GM12891 (cell line): ENCODE results near the gene EEF1A1.
A peak's percentile ranks its signal among the peaks of the same experiment; 100 is the strongest.

ENCODE experiments used
- DNase-seq: peaks from one replicate; pipeline ENCODE4 v3.0.0; 2011; ENCODE audit warnings: low spot score; ENCODE audit not compliant: insufficient read length
- FAIRE-seq: peaks from 2 replicates; lab custom pipeline; 2011; peaks lifted over from hg19 to GRCh38; lab: Jason Lieb, UNC
- PAX5 ChIP-seq: IDR thresholded peaks from 2 replicates; pipeline ENCODE4 v1.6.1; 2011; ENCODE audit warnings: low read length, moderate library complexity, mild to moderate bottlenecking; ENCODE audit not compliant: insufficient read depth, severe bottlenecking
- POLR2A ChIP-seq: IDR thresholded peaks from 2 replicates; pipeline ENCODE4 v1.6.1; 2011; ENCODE audit warnings: low read depth, low read length, control low read depth
- POLR2AphosphoS5 ChIP-seq: IDR thresholded peaks from 2 replicates; pipeline ENCODE4 v1.6.1; 2011; ENCODE audit warnings: low read depth, low read length, control low read depth
- POU2F2 ChIP-seq: IDR thresholded peaks from 2 replicates; pipeline ENCODE4 v1.6.1; 2011; ENCODE audit warnings: low read depth, mild to moderate bottlenecking, control low read depth, low read length, moderate library complexity
- SPI1 ChIP-seq: IDR thresholded peaks from 2 replicates; pipeline ENCODE4 v1.6.1; 2011; ENCODE audit warnings: low read depth, low read length, control low read depth
- TAF1 ChIP-seq: IDR thresholded peaks from 2 replicates; pipeline ENCODE4 v1.6.1; 2011; ENCODE audit warnings: low read depth, low read length, control low read depth

EEF1A1 gene

DNA sequence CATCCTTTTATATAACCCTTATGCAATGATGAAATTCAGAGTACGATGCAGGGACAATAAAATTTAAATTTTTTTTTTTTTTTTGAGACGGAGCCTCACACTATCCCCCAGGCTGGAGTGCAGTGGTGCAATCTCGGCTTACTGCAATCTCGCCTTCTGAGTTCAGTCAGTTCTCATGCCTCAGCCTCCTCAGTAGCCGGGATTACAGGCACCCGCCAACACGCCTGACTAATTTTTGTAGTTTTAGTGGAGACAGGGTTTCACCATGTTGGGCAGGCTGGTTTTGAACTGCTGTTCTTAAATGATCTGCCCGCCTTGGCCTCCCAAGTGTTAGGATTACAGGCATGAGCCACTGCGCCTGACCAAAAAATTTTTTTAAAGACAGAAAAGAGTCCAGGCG is 44.1 kb downstream of the EEF1A1 start:
- TF ChIP-seq TAF1: no peak
- TF ChIP-seq POLR2A: no peak
- no peak for TF ChIP-seq SPI1
- no peak for TF ChIP-seq POU2F2
- TF ChIP-seq POLR2AphosphoS5: no peak
- no peak for TF ChIP-seq PAX5
- DNase-seq (no peak), FAIRE-seq (no peak)

DNA sequence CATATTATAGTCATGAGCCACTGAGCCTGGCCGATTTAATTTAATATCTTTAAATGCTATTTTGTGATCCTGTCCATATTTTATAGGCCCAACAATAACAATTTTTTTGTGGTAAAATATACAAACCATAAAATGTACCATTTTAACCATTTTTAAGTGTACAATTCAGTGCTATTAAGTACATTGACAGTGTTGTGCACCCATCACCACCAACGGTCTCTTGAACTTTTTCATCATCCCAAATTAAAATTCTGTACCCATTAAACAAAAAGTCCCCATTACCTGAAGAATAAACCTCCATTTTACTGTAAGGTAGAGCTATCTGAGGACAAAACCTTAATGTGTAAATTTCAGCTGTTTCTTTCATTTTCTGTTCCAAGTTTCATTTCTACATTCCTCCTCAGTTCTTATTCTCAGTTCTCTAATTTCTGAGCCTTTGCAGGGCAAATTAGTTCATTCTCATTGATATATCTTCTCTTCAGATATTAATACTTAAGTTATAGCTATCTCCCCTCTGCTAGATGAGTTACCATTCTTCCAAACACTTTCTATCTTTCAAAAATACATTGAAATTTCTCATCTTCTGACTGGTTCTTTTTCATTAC is 49.0 kb downstream of the EEF1A1 start:
- TF ChIP-seq SPI1: peak; percentile 93
- no peak for TF ChIP-seq POU2F2
- no peak for TF ChIP-seq TAF1
- FAIRE-seq: peak; percentile 81
- no peak for DNase-seq
